Measurements from ENCODE around the gene VPS13D. TPM values are rescaled to one million over a fixed set of nuclear protein-coding genes. Genes with fewer than 3 reads are reported as not detected.
"Not testable (repeated sequence)": the region's sequence is repeated elsewhere in the genome, so short reads cannot be mapped to it uniquely, and the experiment has no call there.

Gene VPS13D
- total RNA-seq, 2 donors from 2014 or later = 48.1 to 65.2 TPM

DNA sequence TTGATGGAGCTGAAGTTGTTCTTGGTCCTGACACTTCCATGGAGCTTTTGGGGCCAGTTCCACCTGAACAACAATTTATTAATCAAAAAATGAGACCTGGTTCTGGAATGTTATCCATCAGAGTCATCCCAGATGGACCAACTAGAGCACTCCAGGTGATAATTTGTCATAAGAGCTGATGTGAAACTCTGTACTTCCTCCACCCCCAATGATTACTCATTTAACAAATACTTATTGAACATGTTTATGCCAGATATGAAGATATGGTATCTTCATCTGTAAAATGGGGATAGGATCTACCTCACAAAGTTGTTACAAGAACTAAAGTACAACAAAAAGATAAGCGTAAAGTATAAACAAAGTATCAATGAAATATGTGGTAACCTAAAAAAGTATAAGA, 153.2 kb downstream of the VPS13D start:
- Histone ChIP-seq H3K27me3 (no peaks in the 10 kb centered on the region), H3K36me3 (peaks cover 79% of the 10 kb centered on the region), H3K27ac (no peak overlapping the region), H3K4me3 (no peak overlapping the region), H3K9me3 (peaks cover 0 to 10% of the 10 kb centered on the region in 2 donors), H3K4me1 (peaks cover 0 to 17% of the 10 kb centered on the region in 2 donors)
- DNase-seq (ENCODE audit: low spot score) = no peak
- TF ChIP-seq CTCF (IDR thresholded peaks at IDR 0.05) = no peak

DNA sequence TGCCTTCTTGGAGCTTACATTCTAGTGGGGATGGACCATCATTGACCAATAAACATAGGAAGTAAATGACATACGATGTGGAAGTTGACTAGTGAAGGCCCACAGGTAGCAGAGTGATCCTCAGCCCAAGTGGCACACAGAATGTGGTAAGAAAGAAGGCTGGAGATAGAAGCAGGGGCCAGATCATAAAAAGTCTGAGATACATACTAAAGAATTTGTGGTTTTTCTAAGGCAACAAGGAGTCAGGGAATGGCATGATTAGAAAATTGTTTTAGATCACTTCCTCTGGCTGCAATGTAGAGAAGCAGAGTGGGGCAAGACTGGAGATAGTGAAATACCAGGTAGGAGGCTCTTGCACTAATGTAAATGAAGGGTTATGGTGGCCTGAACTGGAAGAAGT, 154.0 kb downstream of the VPS13D start:
- TF ChIP-seq CTCF (IDR thresholded peaks at IDR 0.05) = no peak
- Histone ChIP-seq H3K27me3 (no peaks in the 10 kb centered on the region), H3K4me3 (no peak overlapping the region), H3K4me1 (peaks cover 0 to 17% of the 10 kb centered on the region in 2 donors), H3K36me3 (peaks cover 79% of the 10 kb centered on the region), H3K9me3 (peaks cover 0 to 12% of the 10 kb centered on the region in 2 donors), H3K27ac (no peak overlapping the region)
- no peak for DNase-seq (ENCODE audit: low spot score)

DNA sequence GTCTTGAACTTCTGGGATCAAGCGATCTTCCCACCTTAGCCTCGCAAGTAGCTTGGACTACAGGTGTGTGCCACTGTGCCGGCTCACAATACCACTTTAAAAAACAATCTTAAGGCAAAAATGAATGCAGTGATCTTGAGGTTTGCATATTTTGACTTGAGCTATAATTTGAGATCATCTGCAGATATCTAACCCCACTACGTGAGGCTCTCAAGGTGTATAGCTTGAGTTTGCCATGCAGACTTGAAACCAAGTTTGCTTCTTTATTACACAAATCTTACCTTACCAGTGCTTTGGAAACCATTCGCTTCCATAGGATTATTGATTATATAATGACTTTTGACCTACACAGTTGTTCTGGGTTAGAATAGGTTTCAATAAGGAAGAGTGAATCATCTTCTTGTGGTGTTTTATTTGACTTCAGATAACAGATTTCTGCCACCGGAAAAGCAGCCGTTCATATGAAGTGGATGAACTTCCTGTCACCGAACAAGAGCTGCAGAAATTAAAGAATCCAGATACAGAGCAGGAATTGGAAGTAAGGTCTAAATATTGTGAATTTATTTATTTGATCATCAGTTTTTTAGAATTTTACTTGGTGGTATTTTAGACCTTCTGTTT, 155.1 kb downstream of the VPS13D start:
- TF ChIP-seq CTCF (IDR thresholded peaks at IDR 0.05) = no peak
- peaks cover 0 to 17% of the 10 kb centered on the region in 2 donors for H3K4me1 ChIP-seq
- H3K9me3 ChIP-seq = peaks cover 0 to 12% of the 10 kb centered on the region in 2 donors
- H3K36me3 ChIP-seq = peaks cover 79% of the 10 kb centered on the region
- no peak overlapping the region for H3K27ac ChIP-seq
- no peak overlapping the region for H3K4me3 ChIP-seq
- DNase-seq (ENCODE audit: low spot score) = no peak
- no peaks in the 10 kb centered on the region for H3K27me3 ChIP-seq

DNA sequence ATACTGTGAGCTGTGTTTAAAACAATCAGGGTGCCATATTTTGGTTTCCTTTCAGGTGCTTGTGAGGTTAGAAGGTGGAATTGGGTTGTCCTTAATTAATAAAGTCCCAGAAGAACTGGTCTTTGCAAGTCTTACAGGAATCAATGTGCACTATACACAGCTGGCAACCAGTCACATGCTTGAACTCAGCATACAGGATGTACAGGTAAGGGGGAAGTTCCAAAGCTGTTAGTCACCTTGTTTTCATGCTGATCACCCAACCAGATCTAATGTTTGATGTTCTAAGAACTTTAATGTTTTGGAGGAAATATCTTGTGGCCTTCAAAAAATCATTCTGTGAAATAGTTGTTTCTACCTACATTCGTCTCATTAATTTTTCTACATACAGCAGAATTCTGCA, 156.3 kb downstream of the VPS13D start:
- Histone ChIP-seq H3K9me3 (peaks cover 0 to 12% of the 10 kb centered on the region in 2 donors), H3K4me3 (no peak overlapping the region), H3K36me3 (peaks cover 86% of the 10 kb centered on the region), H3K27me3 (no peaks in the 10 kb centered on the region), H3K27ac (no peak overlapping the region), H3K4me1 (peaks cover 0 to 5% of the 10 kb centered on the region in 2 donors)
- TF ChIP-seq CTCF (IDR thresholded peaks at IDR 0.05) = no peak
- no peak for DNase-seq (ENCODE audit: low spot score)

DNA sequence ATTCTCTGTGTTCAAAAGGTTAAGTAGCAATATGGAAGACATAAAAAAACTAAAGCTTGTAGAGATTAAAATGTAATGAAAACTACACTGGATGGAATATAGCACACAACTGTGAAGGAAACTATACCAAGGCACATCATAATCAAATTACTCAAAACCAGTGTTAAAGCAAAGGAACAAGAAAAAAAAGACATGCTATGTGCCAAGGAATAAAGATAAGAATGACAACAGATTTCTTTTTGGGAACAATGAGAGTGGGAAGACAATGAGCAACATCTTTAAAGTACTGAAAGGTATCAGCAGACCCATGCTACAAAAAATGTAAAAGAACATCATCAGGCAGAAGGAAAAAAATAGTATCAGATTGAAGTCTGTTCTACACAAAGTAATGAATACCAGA, 157.8 kb downstream of the VPS13D start:
- Histone ChIP-seq H3K9me3 (peaks cover 0 to 12% of the 10 kb centered on the region in 2 donors), H3K27me3 (no peaks in the 10 kb centered on the region), H3K27ac (no peak overlapping the region), H3K36me3 (peaks cover 86% of the 10 kb centered on the region), H3K4me1 (no peaks in the 10 kb centered on the region), H3K4me3 (no peak overlapping the region)
- DNase-seq (ENCODE audit: low spot score) = no peak
- no peak for TF ChIP-seq CTCF (IDR thresholded peaks at IDR 0.05)

DNA sequence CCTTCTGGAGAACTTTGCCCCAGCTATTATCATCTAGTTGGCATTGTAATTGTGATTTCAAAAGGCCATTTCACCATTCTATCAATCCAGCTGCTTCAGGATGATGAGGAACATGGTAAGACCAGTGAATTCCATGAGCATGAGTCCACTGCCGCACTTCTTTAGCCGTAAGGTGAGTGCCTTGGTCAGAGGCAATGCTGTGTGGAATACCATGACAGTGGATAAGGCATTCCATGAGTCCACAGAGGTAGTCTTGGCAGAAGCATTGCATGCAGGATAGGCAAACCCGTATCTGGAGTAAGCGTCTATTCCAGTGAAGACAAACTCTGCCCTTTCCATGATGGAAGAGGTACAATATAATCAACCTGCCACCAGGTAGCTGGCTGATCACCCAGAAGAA, 160.5 kb downstream of the VPS13D start:
- H3K27ac ChIP-seq = not testable (repeated sequence)
- H3K36me3 ChIP-seq = peaks cover 60% of the 10 kb centered on the region

More for the DNA sequence above, 160.5 kb downstream of the VPS13D start:
- not testable (repeated sequence) for DNase-seq (ENCODE audit: low spot score); H3K4me3 ChIP-seq; H3K27me3 ChIP-seq; H3K4me1 ChIP-seq
- H3K9me3 ChIP-seq = peaks cover 0 to 12% of the 10 kb centered on the region in 2 donors

Measured in right atrium auricular region (tissue), 2 donors.